Stimulated activated CD8-positive, alpha-beta memory T cell treated with anti-CD3 and anti-CD28 coated beads, Interleukin-12 subunit alpha, Interleukin-12 subunit beta, amount 100 ng/mL, for 4 hours (primary cell): Measurements from ENCODE around the gene GPR34.
A peak's percentile ranks its signal among the peaks of the same experiment; 100 is the strongest.

Source experiments
- DNase-seq: peaks from one replicate; pipeline ENCODE4 v3.0.0-alpha.2; 2020; ENCODE audit warnings: low read depth

GPR34 gene

DNA sequence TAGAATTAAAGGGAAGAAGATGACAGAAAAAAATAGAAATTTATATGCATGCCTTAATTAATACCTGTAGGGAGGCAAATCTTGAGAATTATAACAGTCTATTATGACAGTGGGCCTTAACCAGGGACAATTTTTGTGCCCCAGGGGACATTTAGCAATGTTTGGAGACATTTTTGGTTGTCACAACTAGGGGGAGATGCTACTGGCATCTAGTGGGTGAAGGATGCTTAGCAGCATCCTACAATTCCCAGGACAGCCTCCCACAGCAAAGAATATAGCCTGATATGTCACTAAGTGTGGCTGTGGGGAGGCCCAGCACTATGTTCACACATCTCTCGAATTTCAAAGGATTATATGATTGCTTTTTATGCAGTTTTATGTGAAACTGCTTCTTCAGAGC, 45.8 kb downstream of the GPR34 start:
- no peak for DNase-seq

DNA sequence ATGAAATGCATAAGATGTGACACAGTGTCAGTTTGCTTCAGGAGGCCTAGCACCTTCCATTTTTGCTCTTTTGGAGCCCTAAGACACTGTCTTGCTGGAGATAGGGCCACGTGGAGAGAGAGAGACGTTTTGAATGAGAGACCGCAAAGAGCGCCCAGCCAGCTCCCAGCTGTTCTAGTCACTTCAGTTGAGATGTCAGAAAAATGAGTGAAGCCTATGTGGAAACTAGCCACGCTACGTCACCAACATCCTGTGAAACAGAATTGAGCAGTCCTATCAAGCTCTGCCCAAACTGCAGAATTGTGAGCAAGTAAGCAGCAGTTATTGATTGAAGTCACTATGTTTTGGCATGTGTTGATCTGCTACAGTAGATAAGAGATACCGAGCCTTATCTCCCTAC, 48.3 kb downstream of the GPR34 start:
- DNase-seq = peak; percentile 3

DNA sequence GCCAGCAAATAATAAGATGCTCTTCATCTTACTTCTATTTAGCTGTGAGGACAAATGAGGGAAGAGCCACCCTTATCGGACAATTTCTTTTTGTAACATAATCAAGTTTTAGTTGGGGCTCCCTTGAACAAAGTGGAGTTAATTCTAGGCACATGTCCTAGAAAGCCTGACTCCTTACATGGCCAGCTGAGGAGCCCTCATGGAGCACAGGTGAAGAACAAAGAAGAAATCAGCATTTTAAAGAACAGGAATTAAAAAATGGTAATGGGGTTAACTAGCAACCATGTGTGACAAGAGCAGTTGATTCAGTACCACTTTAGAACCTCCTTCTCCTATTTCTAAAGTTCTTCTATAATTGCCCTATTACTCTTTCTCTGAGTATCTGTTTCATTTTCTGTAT, 51.1 kb downstream of the GPR34 start:
- DNase-seq = no peak
